SU-DHL-6 (cell line): ENCODE data around the gene TAF10.

Source experiments
- EZH2phosphoT487 ChIP-seq: fragments of 200-600 bp; sonication (generic), shearing (Covaris generic); conservative IDR thresholded peaks from 2 replicates; pipeline ENCODE4 v1.6.1; 2018; ENCODE audit warnings: mild to moderate bottlenecking, antibody characterized with exemption, low read length, moderate library complexity, mixed read lengths
- TF ChIP-seq, protein P1 (sequence below): fragments of 200-600 bp; sonication (generic); IDR thresholded peaks from one replicate; pipeline ENCODE4 v1.5.1; 2017; ENCODE audit warnings: antibody characterized with exemption, mild to moderate bottlenecking, low read length, moderate library complexity; ENCODE audit not compliant: insufficient read depth, poor library complexity, severe bottlenecking

- TF ChIP-seq EZH2phosphoT487 = no peak
- TF ChIP-seq, protein P1, sequence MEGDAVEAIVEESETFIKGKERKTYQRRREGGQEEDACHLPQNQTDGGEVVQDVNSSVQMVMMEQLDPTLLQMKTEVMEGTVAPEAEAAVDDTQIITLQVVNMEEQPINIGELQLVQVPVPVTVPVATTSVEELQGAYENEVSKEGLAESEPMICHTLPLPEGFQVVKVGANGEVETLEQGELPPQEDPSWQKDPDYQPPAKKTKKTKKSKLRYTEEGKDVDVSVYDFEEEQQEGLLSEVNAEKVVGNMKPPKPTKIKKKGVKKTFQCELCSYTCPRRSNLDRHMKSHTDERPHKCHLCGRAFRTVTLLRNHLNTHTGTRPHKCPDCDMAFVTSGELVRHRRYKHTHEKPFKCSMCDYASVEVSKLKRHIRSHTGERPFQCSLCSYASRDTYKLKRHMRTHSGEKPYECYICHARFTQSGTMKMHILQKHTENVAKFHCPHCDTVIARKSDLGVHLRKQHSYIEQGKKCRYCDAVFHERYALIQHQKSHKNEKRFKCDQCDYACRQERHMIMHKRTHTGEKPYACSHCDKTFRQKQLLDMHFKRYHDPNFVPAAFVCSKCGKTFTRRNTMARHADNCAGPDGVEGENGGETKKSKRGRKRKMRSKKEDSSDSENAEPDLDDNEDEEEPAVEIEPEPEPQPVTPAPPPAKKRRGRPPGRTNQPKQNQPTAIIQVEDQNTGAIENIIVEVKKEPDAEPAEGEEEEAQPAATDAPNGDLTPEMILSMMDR = no peak
Measured at GRCh38 chr11:6625832-6626420, 13.9 kb upstream of the TAF10 start.
